K562 (cell line): ENCODE measurements around the gene CNDP2. TPM values are rescaled to one million over a fixed set of nuclear protein-coding genes. Genes with fewer than 3 reads are reported as not detected.

Source experiments
- HMGN3 ChIP-seq: IDR thresholded peaks from 2 replicates; pipeline ENCODE4 v1.6.1; 2011; ENCODE audit warnings: borderline replicate concordance, low read depth, mild to moderate bottlenecking, mixed read lengths, low read length; ENCODE audit not compliant: insufficient read length; ENCODE audit errors: extremely low read depth
- L3MBTL2 ChIP-seq: fragments of 450-650 bp; IDR thresholded peaks from 2 replicates; pipeline ENCODE4 v1.6.1; 2016; ENCODE audit warnings: mild to moderate bottlenecking, moderate library complexity
- NCOA4 ChIP-seq: fragments of 450-650 bp; IDR thresholded peaks from 2 replicates; pipeline ENCODE4 v1.6.1; 2018; ENCODE audit warnings: mild to moderate bottlenecking; ENCODE audit not compliant: partially characterized antibody
- NR1H2 ChIP-seq: sonication (generic); formaldehyde crosslinking; IDR thresholded peaks from 2 replicates; pipeline ENCODE4 v1.4.0; 2020; ENCODE audit warnings: mild to moderate bottlenecking, missing genetic modification reagents
- NUFIP1 ChIP-seq: fragments of 450-650 bp; IDR thresholded peaks from 2 replicates; pipeline ENCODE4 v1.6.1; 2018; ENCODE audit not compliant: partially characterized antibody
- PCBP1 ChIP-seq: fragments of 200-400 bp; formaldehyde crosslinking; IDR thresholded peaks from 2 replicates; pipeline ENCODE4 v1.6.1; 2018; ENCODE audit warnings: mild to moderate bottlenecking, low read depth, low read length; ENCODE audit not compliant: poor library complexity, severe bottlenecking
- PCBP2 ChIP-seq: fragments of 200-400 bp; formaldehyde crosslinking; IDR thresholded peaks from 2 replicates; pipeline ENCODE4 v1.6.1; 2018; ENCODE audit warnings: low read length, low read depth, mild to moderate bottlenecking, moderate library complexity; ENCODE audit not compliant: poor library complexity, severe bottlenecking
- RBBP5 ChIP-seq: fragments of 200-600 bp; sonication (generic); IDR thresholded peaks from 2 replicates; pipeline ENCODE4 v1.6.1; 2012; ENCODE audit warnings: borderline replicate concordance, mild to moderate bottlenecking, low read length, control low read depth, inconsistent platforms; ENCODE audit not compliant: insufficient read depth, poor library complexity, severe bottlenecking
- RBM34 ChIP-seq: fragments of 200-400 bp; formaldehyde crosslinking; IDR thresholded peaks from 2 replicates; pipeline ENCODE4 v1.6.1; 2018; ENCODE audit warnings: low read length, borderline replicate concordance; ENCODE audit not compliant: insufficient read depth
- SMAD3 ChIP-seq: fragments of 450-650 bp; formaldehyde crosslinking; conservative IDR thresholded peaks from 2 replicates; pipeline ENCODE4 v1.4.0; 2020; ENCODE audit warnings: mild to moderate bottlenecking
- SRSF1 ChIP-seq: fragments of 200-400 bp; formaldehyde crosslinking; IDR thresholded peaks from 2 replicates; pipeline ENCODE4 v1.6.1; 2017; ENCODE audit warnings: mild to moderate bottlenecking, low read depth, low read length, moderate library complexity
- STAG1 ChIP-seq: sonication (generic); formaldehyde crosslinking; IDR thresholded peaks from 2 replicates; pipeline ENCODE4 v1.5.0; 2020; ENCODE audit warnings: missing genetic modification reagents, borderline replicate concordance
- THRAP3 ChIP-seq: fragments of 450-650 bp; IDR thresholded peaks from 2 replicates; pipeline ENCODE4 v1.6.1; 2016; ENCODE audit warnings: mild to moderate bottlenecking, inconsistent platforms, borderline replicate concordance
- ZNF224 ChIP-seq: sonication (generic); formaldehyde crosslinking; IDR thresholded peaks from 2 replicates; pipeline ENCODE4 v1.8.0; 2022; ENCODE audit warnings: mild to moderate bottlenecking, missing genetic modification reagents
- ZNF239 ChIP-seq: fragments of 250-450 bp; sonication (Bioruptor Pico); IDR thresholded peaks from 2 replicates; pipeline ENCODE4 v1.4.0; 2020; ENCODE audit warnings: mild to moderate bottlenecking
- ZNF589 ChIP-seq: fragments of 200-800 bp; sonication (Bioruptor generic); IDR thresholded peaks from 2 replicates; pipeline ENCODE4 v1.6.1; 2016; ENCODE audit warnings: low read depth, missing genetic modification characterization, missing compliant biosample characterization
- polyA plus RNA-seq, 8 experiments: library from polyadenylated mRNA; depleted of rRNA in 4 of 8; stranded (reverse) in 5 of 8; unstranded in 3 of 8; fragments of >200 nt; fragmentation: Nextera tagmentation in 2 of 8; fragmentation: Illumina TruSeq in 1 of 8; extraction: Ambion mirVana in 2 of 8; extraction: Trizol in 1 of 8; gene quantifications; 2 replicates each; pipeline versions ENCODE4 v1.2.1 to v1.2.3, GENCODE V29; 2011 to 2014; ENCODE audit warnings: inconsistent platforms in 1 of 8, missing spikeins in 1 of 8
- total RNA-seq, 7 experiments: library from RNA; depleted of rRNA in 6 of 7; stranded (reverse); fragments of >200 nt in 6 of 7; fragmentation: Illumina TruSeq in 2 of 7; extraction: Trizol in 2 of 7; gene quantifications; 2 replicates each; pipeline versions ENCODE4 v1.2.1 to v1.2.3, GENCODE V29; 2011 to 2021; ENCODE audit warnings: low replicate concordance in 1 of 7
- TF ChIP-seq, protein P1 (sequence below), 2 experiments: IDR thresholded peaks; 2 replicates each; pipeline ENCODE4 v1.6.1; 2011; ENCODE audit warnings: borderline replicate concordance in 1 of 2, control low read depth in 1 of 2, low read depth in 1 of 2, low read length in 1 of 2, mild to moderate bottlenecking in 1 of 2, mixed read lengths in 1 of 2, moderate library complexity in 1 of 2; ENCODE audit not compliant: insufficient read depth in 1 of 2, insufficient read length in 1 of 2, poor library complexity in 1 of 2, severe bottlenecking in 1 of 2; ENCODE audit errors: extremely low read depth in 1 of 2
- TF ChIP-seq, protein P2 (sequence below): conservative IDR thresholded peaks from 2 replicates; pipeline ENCODE4 v1.6.1; 2011; ENCODE audit warnings: low read depth, mild to moderate bottlenecking, low read length; ENCODE audit not compliant: control insufficient read depth
- TF ChIP-seq, protein P3 (sequence below), 3 experiments: IDR thresholded peaks in 2 of 3; conservative IDR thresholded peaks in 1 of 3; 2 replicates each; pipeline ENCODE4 v1.5.1; 2011 to 2012; ENCODE audit warnings: low read length in 3 of 3, mild to moderate bottlenecking in 3 of 3, control low read depth in 2 of 3, improper control_type of control experiment in 1 of 3, inconsistent platforms in 1 of 3, low read depth in 1 of 3, mixed read lengths in 1 of 3, moderate library complexity in 1 of 3; ENCODE audit not compliant: insufficient read depth in 2 of 3
- TF ChIP-seq, protein P4 (sequence below): sonication (generic); formaldehyde crosslinking; IDR thresholded peaks from 2 replicates; pipeline ENCODE4 v1.4.0; 2020; ENCODE audit warnings: mild to moderate bottlenecking, missing genetic modification reagents

CNDP2 gene
- total and polyA plus RNA-seq, 9 of the 15 experiments (the other 6 are each of a cell fraction or from before 2014, with no cell fraction given), result 34.1 to 128 (median 53.8) TPM

DNA sequence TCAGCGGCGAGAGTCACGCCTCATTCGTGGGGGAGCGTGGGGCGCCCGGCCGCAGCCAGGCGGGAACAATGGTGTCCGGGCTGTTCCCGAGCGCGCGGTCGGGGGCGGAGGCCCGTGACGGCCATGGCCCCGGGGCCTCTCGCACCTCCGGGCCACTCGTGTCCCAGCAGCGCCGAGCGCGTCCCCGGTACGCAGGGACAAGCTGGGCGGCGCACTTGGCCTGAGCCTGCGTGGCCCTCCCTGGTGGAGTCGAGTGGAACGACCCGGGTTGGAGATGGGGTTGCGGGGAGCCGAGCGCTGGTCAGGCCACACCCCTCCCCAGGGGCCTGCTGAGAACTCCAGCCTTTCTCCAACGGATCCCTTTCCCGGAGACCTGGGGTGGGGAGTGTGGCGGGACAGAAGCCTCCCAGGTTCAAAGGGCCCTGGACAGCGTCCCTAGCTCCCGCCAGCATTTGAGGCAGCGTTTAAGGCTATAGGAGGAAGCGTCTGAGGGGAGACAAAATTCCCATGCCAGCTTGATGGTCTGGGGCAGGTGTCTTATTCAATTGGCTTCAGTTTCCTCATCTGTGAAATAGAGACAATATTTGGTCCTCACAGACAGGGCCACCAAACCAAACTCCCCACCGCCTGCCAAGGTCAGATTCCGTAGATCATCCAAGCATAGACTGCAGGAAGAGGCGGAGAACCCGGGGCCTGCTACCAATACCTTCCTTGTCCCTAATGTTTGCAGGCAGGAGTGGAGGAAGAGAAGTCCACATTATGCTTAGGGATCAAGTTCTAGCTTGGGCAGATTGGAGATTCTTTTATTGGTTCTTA lies 553 bp downstream of the CNDP2 start (continued):
- TF ChIP-seq HMGN3 (no peak), RBM34 (no peak), NUFIP1 (no peak), PCBP2 (no peak), NCOA4 (no peak), STAG1 (CRISPR knock-in tag) (no peak), L3MBTL2 (peak; percentile 68), THRAP3 (no peak), ZNF589 (CRISPR knock-in tag) (no peak), ZNF239 (no peak), SMAD3 (no peak), SRSF1 (no peak), ZNF224 (CRISPR knock-in tag) (no peak), NR1H2 (CRISPR knock-in tag) (no peak), RBBP5 (peak; percentile 39), PCBP1 (peak; percentile 35)
- TF ChIP-seq, protein P1, sequence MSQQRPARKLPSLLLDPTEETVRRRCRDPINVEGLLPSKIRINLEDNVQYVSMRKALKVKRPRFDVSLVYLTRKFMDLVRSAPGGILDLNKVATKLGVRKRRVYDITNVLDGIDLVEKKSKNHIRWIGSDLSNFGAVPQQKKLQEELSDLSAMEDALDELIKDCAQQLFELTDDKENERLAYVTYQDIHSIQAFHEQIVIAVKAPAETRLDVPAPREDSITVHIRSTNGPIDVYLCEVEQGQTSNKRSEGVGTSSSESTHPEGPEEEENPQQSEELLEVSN (IDR thresholded peaks at IDR 0.05; ENCODE audit: borderline replicate concordance in 1 of 2, extremely low read depth in 1 of 2, insufficient read depth in 1 of 2, insufficient read length in 1 of 2, low read depth in 1 of 2, low read length in 1 of 2, poor library complexity in 1 of 2, severe bottlenecking in 1 of 2), result peak; percentile 3 to 69
- TF ChIP-seq, protein P2, sequence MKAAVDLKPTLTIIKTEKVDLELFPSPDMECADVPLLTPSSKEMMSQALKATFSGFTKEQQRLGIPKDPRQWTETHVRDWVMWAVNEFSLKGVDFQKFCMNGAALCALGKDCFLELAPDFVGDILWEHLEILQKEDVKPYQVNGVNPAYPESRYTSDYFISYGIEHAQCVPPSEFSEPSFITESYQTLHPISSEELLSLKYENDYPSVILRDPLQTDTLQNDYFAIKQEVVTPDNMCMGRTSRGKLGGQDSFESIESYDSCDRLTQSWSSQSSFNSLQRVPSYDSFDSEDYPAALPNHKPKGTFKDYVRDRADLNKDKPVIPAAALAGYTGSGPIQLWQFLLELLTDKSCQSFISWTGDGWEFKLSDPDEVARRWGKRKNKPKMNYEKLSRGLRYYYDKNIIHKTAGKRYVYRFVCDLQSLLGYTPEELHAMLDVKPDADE, result no peak; the same call in 1 of the 2 replicates
- TF ChIP-seq, protein P3, sequence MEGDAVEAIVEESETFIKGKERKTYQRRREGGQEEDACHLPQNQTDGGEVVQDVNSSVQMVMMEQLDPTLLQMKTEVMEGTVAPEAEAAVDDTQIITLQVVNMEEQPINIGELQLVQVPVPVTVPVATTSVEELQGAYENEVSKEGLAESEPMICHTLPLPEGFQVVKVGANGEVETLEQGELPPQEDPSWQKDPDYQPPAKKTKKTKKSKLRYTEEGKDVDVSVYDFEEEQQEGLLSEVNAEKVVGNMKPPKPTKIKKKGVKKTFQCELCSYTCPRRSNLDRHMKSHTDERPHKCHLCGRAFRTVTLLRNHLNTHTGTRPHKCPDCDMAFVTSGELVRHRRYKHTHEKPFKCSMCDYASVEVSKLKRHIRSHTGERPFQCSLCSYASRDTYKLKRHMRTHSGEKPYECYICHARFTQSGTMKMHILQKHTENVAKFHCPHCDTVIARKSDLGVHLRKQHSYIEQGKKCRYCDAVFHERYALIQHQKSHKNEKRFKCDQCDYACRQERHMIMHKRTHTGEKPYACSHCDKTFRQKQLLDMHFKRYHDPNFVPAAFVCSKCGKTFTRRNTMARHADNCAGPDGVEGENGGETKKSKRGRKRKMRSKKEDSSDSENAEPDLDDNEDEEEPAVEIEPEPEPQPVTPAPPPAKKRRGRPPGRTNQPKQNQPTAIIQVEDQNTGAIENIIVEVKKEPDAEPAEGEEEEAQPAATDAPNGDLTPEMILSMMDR (IDR thresholded peaks at IDR 0.05 in 2 of 3, conservative IDR thresholded peaks at IDR 0.05 in 1 of 3; ENCODE audit: insufficient read depth in 2 of 3, low read depth in 1 of 3, low read length in 3 of 3), result peak; percentile 17 to 39 (median 24); a peak in 3 of 6 replicates
- TF ChIP-seq, protein P4, sequence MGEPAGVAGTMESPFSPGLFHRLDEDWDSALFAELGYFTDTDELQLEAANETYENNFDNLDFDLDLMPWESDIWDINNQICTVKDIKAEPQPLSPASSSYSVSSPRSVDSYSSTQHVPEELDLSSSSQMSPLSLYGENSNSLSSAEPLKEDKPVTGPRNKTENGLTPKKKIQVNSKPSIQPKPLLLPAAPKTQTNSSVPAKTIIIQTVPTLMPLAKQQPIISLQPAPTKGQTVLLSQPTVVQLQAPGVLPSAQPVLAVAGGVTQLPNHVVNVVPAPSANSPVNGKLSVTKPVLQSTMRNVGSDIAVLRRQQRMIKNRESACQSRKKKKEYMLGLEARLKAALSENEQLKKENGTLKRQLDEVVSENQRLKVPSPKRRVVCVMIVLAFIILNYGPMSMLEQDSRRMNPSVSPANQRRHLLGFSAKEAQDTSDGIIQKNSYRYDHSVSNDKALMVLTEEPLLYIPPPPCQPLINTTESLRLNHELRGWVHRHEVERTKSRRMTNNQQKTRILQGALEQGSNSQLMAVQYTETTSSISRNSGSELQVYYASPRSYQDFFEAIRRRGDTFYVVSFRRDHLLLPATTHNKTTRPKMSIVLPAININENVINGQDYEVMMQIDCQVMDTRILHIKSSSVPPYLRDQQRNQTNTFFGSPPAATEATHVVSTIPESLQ (CRISPR knock-in tag), result no peak; the same call in 1 of the 2 replicates
